Amniotic stem cell (primary cell): ENCODE results near the gene FGGY.
"Not testable (repeated sequence)": the region's sequence is repeated elsewhere in the genome, so short reads cannot be mapped to it uniquely, and the experiment has no call there.

ENCODE experiments used
- DNase-seq: peaks from one replicate; lab custom pipeline; 2025; lab: John Stamatoyannopoulos, UW

The FGGY gene

DNA sequence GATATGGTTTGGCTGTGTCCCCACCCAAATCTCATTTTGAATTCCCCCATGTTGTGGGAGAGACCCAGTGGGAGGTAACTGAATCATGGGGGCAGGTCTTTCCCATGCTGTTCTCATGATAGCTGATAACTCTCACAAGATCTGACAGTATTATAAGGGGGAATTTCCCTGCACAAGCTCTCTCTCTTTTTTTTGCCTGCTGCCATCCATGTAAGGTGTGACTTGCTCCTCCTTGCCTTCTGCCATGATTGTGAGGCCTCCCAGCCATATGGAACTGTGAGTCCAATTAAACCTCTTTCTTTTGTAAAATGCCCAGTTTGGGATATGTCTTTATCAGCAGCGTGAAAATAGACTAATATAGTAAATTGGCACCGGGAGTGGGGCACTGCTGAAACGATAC, 439.0 kb downstream of the FGGY start:
- DNase-seq = not testable (repeated sequence)

DNA sequence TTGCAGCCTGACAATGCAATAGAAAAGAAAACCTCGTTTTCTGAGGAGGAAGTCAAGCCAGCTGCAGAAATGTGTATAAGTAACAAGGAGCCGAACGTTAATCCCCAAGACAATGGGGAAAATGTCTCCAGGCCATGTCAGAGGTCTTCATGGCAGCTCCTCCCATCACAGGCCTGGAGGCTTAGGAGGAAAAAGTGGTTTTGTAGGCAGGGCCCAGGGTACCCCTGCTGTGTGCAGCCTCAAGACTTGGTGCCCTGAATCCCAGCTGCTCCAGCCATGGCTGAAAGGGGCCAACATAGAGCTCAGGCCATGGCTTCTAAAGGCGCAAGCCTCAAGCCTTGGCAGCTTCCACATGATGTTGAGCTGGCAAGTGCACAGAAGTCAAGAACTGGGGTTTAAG, 439.9 kb downstream of the FGGY start:
- DNase-seq = no peak

DNA sequence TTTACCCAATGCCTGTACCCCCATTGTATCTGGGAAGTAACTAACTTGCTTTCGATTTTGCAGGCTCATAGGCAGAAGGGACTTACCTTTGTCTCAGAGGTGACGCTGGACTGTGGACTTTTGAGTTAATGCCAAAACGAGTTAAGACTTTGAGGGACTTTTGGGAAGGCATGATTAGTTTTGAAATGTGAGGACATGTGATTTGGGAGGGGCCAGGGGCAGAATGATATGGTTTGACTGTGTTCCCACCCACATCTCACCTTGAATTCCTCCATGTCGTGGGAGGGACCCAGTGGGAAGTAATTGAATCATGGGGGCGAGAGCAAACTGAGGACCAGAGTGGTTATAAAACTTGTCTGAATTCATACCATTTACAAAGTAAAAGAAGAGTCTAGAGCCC, 440.7 kb downstream of the FGGY start:
- no peak for DNase-seq

DNA sequence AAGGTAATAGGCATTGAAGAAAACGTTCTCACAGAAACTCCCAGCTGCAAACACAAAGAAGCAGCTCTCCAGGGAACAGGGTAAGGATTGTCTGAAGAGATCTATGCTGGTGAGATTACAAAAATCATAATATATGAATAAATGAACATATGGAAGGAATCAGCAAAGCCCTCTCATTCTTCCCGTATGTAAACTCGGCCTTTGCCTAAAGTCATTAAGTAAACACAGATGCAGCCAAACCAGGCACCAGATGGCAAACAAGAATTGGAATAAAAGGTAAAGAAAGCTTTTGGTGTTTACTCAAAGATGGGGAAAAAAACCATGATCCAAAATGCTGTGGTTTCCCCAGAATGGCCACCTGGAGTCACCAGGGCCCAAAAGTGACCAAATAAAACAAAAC, 441.3 kb downstream of the FGGY start:
- peak; percentile 56 for DNase-seq

DNA sequence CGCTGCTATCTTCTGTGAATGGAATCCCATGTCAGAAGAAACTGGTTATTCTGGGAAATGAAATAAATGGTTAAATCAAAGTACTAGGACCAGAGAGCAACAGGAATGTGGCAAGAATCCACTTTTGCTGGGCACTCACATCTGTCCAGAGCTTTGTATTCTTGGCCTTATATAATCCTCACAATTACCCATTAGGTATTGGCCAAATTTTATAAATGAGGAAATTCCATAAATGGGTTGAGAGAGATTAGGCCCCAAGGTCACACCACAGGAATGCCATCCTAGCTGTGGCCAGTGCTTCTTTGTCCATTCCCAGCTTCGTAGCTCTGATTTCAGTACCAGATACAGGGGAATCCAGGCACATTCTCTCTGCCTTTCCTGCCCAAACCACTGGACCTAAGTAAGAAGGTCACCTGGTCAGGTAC, 441.7 kb downstream of the FGGY start:
- no peak for DNase-seq

DNA sequence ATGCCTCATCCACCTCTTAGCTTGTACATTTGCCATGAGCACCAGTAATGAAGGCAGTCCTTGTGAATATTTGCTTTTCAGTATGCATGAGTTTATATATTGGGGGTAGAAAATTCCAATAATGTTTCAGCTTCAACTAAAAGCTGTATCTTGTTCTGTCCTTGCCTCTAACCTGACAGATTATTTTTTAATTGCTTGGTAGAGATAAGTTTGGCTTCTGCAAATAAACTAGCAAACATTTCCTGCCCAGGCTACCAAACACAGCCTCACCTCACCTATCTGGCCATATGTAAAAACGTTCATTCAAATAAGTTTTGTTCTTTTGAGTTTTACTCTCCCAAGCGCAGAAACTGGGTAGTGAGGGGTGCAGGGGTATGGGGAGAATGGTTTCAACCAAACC, 442.2 kb downstream of the FGGY start:
- no peak for DNase-seq

DNA sequence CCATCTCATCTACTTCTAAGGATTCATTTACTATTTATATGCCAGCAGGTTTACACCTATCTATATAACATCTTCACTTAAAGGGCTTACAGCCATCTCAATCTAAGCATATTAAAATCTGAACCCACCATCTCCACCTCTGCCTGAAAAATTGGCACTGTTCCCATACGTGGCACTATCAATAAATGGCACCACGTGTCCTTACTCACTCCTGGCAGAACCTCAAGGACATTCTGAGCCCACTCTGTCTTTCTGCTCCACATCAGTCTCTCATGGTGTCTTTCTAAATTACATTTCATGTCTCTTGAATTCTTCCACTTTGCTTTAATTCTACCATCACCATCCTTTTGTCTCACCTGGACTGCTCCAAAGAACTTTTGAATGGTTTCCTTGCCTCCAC, 445.6 kb downstream of the FGGY start:
- no peak for DNase-seq

DNA sequence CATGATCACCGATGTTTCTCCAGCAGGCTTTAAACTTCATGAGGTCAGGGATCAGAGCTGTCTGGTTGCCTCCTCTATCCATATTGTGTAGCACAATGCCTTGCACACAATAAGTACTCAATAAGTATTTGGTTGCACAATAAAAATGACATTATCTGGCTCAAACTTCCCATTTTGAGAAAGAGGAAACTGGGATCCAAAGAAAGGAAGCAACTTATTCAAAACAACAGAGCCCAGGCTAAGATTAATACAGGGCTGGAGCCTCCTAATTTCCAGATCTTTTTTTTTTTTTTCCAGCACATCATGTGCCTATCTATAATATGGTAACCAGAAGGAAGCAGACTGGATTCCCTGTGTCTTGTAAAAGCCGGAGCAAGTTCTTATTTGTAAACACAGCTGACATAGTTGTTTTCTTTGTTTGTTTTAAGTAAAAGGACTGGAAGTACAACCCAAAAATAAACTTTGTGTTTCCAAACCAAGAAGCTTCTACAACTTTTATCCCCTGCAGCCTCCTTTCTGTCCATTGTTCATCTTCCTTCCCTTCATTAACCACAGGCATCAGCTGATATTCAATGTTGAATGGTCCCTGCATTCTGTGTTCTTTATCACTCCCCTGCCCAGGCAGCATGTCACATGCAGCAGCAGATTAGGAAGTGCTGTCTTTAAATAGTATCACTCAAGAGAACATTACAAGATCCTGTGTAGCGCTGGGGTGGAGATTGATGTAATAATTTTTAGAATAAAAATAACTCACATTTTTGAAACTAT, 446.6 kb downstream of the FGGY start:
- DNase-seq = no peak

DNA sequence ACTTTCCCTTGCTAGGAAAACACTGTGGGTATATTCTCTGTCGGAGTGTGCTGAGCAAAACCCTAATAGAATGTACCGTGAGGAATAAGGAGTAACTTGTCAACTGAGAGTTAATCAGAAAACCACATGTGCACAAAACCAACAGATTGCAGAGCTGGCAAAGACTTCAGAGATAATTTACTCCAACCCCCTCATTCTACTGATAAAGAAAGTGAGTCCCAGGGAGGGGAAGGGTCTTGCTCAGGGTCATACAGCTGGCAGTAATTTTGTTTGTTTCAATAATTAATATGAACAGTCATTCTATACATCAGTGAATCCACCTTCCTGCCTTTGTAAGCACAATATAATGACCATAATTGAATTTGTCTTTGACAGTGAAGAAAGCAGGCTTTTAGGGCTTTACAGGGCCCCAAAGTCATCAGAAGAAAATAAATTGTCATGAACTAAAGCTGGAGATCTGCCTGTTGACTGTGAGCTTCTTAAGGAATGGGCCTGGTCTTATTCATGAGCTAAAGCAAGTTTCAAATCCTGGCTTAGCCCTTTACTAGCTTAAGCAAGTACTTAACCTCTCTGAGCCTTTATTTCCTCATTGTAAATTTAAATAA, 450.6 kb downstream of the FGGY start:
- no peak for DNase-seq

DNA sequence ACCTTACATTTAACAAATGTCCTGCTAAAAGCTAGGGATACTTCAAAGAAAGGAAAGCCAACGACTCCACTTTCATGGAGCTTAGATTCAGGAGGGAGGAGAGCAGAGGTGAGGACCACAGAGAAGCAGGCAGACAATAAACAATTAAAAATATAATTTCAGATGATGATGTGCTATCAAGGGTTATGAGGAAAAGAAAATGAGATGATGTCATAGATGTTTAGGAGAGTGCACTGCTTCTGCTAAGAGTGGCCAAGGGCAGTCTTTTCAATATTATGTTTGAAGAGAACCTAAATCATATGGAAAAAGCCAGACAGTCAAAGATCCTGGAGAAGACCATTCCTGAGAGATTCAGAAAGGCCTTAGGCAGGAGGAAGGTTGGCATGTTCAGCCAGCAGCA, 451.2 kb downstream of the FGGY start:
- DNase-seq = no peak

DNA sequence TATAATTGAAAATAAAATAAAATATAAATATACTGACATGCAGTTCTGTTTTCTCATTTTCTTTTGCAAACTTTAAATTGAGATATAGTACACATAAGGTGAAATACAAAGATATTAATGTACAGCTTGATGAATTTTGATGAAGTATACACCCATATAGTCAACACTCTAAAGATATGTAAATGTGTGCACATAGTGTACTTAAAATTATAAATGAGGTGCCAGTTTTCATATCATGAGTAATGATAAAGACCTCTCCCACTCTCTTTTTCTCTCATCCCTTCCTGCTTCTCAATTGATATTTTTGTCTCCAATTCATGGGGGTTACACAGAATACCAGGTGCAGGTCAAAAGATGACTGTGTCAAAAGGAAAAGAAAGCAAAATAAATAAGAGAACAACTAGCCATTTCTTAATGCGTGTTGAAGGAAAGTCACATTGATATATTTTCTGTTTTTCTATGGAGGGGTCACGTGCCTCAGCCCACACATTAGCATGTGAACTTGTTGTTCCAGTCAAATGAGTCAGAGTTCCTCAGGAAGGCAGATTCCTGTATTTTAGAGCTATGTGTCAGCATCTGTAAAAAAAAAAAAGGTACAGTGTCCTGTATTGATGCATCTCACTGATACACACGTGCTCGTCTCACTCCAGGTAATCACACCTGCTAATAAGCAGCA, 453.6 kb downstream of the FGGY start:
- DNase-seq = peak; percentile 57

DNA sequence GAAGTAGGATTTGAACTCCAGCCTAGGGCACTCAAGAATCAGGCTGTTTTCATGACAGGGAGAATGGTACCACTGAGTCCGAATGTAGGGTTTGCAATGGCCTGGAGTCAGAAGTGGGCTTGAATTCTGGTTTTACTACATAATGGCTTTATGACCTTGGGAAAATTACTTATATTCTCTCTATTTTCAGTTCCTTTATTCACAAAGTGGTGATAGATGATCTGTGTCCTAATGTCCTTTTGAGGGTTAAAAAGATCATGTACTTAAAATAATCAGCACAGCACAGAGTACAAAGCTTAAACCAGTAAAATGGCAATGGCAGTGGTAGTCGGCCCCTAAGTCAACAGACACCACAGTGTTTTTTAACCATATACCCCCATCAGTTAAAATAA, 454.1 kb downstream of the FGGY start:
- no peak for DNase-seq

DNA sequence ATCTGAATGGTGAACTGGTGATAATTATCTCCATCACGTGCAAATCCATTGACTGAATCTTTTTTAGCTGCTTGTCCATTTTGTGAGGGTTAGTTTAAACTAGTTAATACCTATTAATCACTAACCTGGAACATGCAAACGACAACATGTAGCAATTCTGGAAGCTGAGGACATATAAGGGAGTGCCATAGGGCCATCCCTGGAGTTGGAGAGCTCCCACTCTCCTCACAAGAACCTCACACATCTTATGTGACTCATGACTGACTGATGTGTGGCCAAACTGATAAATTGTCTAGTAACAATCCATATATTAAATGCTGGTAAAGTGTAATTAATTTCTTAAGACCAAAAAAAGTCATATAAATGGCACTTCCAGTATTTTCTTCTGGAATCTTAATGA, 454.9 kb downstream of the FGGY start:
- no peak for DNase-seq

DNA sequence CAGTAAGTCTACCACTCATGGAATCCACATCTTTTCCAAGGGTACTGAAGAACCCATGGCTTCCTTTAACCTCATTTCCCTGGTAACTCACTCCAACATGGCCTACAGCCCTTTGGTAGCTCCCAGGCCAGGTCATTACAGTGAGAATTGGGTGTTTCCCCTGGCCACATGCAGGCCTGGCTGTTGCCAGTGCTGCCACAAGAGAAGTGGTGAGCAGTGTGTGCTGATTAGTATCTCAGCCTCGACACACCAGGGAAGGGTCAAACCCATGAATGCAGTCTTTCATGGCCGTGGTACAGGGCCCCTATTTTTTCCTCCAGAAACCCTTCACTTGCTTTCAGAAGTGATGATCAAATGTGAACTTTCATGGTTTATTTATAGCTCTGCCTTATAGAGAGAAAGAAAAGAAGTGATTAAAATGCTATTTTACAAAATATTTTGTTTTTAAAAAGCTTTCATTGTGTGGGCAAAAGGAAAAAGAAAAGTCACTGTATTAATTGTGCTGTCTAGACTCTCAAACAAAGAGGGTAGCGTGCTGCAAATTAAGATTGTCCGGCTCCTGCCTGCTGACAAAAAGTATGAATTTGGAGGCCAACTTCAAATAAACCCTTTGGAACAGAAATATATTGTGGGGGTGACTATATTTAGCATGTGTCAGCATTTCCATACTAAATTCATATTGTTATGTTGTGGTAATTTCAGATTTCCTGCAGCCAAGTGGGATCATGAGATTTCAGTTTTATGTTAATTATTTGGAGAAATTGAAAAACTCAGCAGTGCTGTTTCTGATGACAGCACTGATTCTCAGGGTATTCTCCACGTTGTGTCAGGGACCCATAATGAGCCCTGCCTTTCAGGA, 455.9 kb downstream of the FGGY start:
- DNase-seq = no peak

DNA sequence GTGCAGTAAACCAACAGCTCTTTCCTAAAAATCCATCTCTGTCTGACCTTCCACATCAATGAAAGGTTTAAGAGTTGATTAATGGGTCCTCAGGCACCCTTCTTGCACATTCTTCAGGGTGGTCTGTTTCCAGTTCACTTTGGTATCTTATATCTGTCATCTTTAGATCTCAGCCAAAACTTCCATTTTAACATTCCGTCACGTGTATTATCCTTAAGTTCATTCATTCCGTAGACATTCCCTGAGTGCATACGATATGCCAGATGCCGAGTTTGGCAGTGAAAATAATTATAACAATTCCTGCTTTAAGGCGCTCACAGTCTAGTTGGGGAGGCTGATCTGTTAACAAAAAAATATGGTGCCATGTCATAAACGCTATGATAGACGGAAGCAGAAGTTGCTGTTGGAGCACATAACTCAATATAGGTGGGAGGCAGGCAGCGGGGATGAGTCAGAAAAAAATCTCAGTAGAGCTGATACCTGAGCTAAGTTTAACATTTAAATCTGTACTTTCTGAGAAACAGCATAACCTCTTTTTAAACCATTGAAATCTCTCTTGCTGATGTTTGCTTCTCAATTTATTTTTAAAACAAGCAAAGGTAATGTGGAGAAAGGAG, 458.3 kb downstream of the FGGY start:
- no peak for DNase-seq

DNA sequence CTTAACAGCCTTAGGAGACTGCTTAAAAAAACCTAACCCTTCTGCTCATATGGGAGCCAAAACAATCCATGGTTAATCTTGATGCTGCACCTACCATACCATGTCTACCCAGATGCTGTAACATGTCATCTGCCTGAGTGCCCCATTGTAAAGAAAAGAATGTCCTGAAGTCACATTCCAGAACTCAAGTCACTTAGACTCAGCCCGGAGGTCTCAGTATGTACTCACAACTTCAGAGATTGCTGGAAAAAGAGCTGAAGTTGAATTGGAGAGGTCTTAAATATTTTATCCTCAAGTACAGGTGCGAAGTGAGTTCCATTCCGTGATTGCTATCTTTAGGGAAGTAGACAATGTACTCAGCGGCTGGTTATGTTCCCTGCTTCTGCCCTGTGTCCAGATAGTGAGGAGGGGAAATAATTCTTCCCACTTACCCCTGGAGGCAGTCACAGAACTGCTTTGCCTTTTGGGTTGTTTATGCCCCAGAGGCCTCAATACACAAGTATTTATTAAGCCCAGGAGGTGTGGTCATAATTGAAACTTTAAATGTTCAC, 460.4 kb downstream of the FGGY start:
- no peak for DNase-seq

DNA sequence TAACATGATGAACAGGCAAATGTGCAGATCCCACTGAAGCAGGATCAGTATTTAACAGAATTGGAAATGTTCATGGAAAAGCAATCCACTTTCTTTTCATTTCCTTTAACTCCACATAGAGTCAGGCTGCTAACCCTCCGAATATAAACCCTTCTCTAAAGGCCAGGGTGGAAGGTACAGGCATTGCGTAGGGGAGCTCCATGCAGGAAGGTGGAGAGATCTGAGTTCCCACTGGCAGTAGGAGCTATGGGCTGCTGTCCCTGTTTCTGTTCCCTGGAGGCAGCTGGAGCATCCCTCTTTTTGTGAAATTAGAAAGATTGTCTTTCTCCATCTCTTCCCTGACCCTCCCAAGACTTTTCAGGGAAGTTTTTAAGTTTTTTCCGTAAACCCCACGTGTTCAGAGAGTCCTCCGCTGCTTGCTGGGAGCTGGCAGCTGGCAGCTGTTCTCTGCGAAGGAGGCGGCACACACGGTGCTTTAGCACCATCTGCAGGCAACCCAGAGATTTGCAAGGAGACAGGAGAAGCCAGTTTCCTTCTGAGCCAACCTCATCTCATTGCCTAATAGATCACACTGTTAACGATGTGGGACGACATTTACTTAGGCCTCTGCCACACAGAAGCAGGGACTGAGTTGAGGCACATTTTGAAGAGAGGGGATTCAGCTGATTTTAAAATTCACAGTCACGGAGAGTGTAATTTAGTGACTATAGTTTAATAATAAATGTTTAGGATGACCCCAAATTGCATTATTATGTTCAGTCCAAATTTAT, 462.4 kb downstream of the FGGY start:
- DNase-seq = peak; percentile 56

DNA sequence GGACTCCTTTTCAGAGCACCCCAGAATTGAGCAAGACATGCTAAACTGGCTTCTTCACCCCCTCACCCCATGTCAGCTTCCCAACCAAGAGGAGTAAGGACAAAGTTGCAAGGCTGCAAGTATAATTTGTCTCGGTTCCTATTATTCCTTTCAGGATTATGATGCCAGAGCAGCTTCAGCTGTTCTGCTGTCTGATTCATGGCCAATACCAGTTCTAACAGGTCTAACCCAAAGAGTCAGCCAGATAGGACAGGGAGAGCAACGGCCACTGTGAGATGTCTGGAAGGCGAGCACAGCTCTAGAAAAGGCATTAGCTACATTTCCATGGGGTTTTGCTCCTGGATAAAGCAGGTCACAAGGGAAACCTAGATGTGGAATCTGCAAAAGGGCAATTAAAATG, 464.5 kb downstream of the FGGY start:
- DNase-seq = no peak

DNA sequence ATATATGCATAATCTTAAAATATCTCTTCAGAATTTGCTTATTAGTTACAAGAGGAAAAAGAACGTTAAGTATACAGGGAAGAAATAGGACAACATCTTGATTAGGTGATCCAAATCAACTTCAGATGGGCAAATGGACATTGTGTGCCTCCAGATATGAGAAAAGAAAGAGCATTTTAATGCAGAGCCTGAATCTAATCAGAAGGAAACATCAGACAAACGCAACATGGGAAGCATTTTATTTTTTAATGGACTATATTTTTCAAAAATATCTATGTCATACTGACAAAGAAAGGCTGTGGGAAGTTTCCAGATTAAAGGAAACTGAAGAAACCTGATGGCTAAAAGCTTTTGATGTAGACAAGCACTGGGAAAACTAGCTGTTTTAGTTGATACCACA, 466.5 kb downstream of the FGGY start:
- no peak for DNase-seq

DNA sequence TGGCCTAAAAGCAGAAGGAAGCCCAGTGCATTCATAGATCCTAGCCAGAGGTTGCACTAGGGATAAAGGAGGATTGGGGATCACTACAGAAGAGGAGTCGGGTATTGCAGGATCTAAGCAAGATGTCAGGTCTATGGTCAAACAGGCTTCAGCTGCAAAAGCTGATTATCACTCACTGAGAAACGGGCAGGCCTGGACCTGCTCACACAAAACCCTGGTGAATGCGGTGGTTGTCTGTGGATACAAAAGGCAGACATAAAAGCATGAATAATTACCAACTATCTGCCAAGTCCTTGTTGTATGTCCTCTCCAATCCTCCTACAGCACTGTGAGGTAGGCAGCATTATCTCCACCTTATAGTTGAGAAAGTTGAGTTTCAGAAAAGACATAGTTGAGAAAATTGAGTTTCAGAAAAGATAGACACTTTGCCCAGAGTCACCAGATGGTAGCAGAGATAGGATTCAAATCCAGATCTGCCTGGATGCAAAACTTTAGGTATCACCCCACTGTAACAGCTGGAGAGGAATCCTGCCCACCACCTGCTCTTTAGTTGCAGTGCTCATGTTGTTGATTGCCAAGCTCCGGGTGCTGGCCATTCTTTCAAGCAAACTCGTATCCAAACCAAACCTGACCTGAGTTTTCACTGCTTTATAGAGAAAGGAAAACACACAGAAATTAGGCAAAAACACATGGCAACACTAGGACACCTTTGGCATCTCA, 468.3 kb downstream of the FGGY start:
- DNase-seq = no peak
